ENCODE data around the gene DCAF11. TPM values are rescaled to one million over a fixed set of nuclear protein-coding genes. Genes with fewer than 3 reads are reported as not detected.

Gene DCAF11
- total and polyA plus RNA-seq, 10 donors, result 28.7 to 110 (median 76.7) TPM

DNA sequence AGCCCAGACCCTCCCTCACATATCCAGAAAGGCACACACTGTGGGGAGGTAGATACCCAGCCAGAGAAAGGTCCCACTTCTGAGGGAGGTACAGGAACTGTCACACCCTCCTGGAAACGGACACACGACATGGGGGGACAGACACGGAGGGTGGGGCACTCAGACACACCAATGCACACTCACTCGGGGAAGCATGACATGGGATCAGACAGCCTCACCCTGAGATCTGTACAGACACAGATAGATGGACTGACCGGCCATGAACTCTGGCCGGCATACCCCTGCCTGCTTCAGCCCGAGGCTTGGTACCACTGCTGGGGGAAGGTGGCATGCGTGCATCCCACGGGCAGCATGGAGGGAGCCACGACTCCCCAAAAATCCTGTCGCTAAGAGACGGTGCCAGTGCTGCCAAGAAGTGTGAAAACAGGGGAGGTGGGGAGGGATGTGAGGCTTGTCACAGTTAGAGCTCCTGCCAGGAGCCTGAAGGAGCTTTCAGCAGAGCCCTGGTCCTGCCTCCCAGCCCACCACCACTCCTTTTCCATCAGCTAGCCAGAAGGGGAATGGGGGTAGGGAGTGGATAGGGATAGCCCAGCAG is 42.6 kb upstream of the DCAF11 start:
- TF ChIP-seq, protein P1, sequence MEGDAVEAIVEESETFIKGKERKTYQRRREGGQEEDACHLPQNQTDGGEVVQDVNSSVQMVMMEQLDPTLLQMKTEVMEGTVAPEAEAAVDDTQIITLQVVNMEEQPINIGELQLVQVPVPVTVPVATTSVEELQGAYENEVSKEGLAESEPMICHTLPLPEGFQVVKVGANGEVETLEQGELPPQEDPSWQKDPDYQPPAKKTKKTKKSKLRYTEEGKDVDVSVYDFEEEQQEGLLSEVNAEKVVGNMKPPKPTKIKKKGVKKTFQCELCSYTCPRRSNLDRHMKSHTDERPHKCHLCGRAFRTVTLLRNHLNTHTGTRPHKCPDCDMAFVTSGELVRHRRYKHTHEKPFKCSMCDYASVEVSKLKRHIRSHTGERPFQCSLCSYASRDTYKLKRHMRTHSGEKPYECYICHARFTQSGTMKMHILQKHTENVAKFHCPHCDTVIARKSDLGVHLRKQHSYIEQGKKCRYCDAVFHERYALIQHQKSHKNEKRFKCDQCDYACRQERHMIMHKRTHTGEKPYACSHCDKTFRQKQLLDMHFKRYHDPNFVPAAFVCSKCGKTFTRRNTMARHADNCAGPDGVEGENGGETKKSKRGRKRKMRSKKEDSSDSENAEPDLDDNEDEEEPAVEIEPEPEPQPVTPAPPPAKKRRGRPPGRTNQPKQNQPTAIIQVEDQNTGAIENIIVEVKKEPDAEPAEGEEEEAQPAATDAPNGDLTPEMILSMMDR (IDR thresholded peaks at IDR 0.05 in 8 of 11, conservative IDR thresholded peaks at IDR 0.05 in 3 of 11), result no peak
- TF ChIP-seq POLR2A (IDR thresholded peaks at IDR 0.05), result no peak
- TF ChIP-seq POLR2AphosphoS5 (IDR thresholded peaks at IDR 0.05), result no peak
- Histone ChIP-seq H3K4me1 (peaks cover 0 to 24% (median 2%) of the 10 kb centered on the region in 6 donors), H3K27me3 (replicated peaks in 1 of 7) (peaks cover 0 to 17% (median 0%) of the 10 kb centered on the region in 7 donors), H3K27ac (no peak overlapping the region), H3K36me3 (no peaks in the 10 kb centered on the region), H3K4me3 (no peak overlapping the region), H3K9me3 (no peaks in the 10 kb centered on the region)
- intact Hi-C loops (cut with DNase I; ENCODE audit: low total_unique reads), result no loop called here
- 71 to 90% (median 76%) methylated on average over 7 to 12 of the region's 12 CpGs for WGBS, 5 donors
- DNase-seq, result peak; percentile 50

DNA sequence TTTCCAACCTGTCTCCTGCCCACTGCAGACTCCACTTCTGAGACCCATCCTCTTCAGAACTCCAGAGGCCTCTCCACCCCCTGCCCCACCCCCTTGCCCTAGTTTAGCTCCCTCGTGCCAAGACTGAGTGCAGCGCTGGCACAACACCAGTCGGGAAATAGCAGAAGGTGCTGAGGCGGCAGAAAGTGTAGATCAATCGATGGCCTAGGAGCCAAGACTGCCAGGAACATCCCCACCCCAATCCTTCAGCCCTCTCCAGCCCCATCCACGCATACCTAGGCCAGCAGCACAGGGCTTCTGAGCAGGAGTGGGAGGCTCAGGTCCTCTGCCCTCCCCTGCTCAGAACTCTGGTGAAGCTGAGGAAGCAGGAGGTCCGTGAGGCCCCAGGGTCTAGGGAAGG is 42.1 kb upstream of the DCAF11 start:
- Histone ChIP-seq H3K36me3 (no peaks in the 10 kb centered on the region), H3K4me1 (peaks cover 0 to 24% (median 2%) of the 10 kb centered on the region in 6 donors), H3K27ac (no peak overlapping the region), H3K9me3 (no peaks in the 10 kb centered on the region), H3K4me3 (no peak overlapping the region), H3K27me3 (replicated peaks in 1 of 7) (peaks cover 0 to 17% (median 0%) of the 10 kb centered on the region in 7 donors)
- WGBS, 5 donors, result 66 to 86% (median 74%) methylated on average over 7 of the region's 7 CpGs
- intact Hi-C loops (cut with DNase I; ENCODE audit: low total_unique reads), result no loop called here
- DNase-seq, result peak; percentile 41
- TF ChIP-seq POLR2AphosphoS5 (IDR thresholded peaks at IDR 0.05) (no peak), POLR2A (IDR thresholded peaks at IDR 0.05) (no peak)
- TF ChIP-seq, protein P1 (IDR thresholded peaks at IDR 0.05 in 8 of 11, conservative IDR thresholded peaks at IDR 0.05 in 3 of 11), result no peak

DNA sequence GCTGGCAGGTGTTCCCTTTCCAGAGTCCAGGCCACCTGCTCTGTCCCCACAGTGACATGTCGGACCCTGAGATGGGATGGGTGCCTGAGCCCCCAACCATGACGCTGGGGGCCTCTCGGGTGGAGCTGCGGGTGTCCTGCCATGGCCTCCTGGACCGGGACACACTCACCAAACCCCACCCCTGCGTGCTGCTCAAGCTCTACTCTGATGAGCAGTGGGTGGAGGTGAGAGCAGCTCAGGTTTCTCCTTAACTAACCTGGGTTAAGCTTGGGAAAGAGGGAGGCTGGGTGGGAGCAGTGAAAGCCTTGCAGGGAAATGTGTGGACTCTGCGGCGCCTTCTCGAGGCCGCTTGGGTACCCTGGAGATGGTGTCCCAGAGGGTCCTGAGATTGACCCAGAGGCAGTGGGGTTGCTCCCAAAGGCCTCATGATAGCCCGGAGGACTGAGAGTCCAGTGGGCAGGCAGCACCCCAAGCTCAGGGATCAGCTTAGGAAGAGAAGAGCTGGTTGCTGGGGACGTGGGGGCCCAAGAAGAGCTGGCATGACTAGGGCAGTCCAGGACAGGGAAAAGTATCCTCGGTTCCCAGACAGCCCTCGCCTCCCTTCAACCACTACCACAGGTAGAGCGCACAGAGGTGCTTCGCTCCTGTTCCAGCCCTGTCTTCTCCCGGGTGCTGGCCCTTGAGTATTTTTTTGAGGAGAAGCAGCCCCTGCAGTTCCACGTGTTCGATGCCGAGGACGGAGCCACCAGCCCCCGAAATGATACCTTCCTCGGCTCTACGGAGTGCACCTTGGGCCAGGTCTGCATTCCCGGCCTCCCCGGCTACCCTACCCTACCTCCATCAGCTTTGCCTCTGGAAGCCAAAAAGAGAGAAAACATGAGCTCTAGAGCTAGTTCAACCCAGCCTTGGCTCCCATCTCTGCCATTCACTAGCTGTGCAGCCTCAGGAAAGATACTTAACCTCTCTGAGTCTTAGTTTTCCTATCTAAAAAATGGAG is 41.4 kb upstream of the DCAF11 start:
- WGBS, 5 donors, result 80 to 92% (median 88%) methylated on average over 24 to 26 of the region's 26 CpGs
- DNase-seq, result peak; percentile 16
- Histone ChIP-seq H3K27ac (no peak overlapping the region), H3K27me3 (replicated peaks in 1 of 7) (peaks cover 0 to 17% (median 0%) of the 10 kb centered on the region in 7 donors), H3K36me3 (no peaks in the 10 kb centered on the region), H3K9me3 (no peaks in the 10 kb centered on the region), H3K4me3 (no peak overlapping the region), H3K4me1 (peaks cover 0 to 24% (median 2%) of the 10 kb centered on the region in 6 donors)
- intact Hi-C loops (cut with DNase I; ENCODE audit: low total_unique reads), result no loop called here
- TF ChIP-seq, protein P1 (IDR thresholded peaks at IDR 0.05 in 8 of 11, conservative IDR thresholded peaks at IDR 0.05 in 3 of 11), result no peak
- no peak for TF ChIP-seq POLR2AphosphoS5 (IDR thresholded peaks at IDR 0.05)
- TF ChIP-seq POLR2A (IDR thresholded peaks at IDR 0.05), result no peak
